Pons (tissue), 1 donor: Measurements from ENCODE around the gene CSAD.
"Not testable (repeated sequence)": the region's sequence is repeated elsewhere in the genome, so short reads cannot be mapped to it uniquely, and the experiment has no call there.

ENCODE experiments used
- DNase-seq: peaks from one replicate; pipeline ENCODE4 v3.0.0-alpha.2; 2016; ENCODE audit warnings: low spot score

The CSAD gene

DNA sequence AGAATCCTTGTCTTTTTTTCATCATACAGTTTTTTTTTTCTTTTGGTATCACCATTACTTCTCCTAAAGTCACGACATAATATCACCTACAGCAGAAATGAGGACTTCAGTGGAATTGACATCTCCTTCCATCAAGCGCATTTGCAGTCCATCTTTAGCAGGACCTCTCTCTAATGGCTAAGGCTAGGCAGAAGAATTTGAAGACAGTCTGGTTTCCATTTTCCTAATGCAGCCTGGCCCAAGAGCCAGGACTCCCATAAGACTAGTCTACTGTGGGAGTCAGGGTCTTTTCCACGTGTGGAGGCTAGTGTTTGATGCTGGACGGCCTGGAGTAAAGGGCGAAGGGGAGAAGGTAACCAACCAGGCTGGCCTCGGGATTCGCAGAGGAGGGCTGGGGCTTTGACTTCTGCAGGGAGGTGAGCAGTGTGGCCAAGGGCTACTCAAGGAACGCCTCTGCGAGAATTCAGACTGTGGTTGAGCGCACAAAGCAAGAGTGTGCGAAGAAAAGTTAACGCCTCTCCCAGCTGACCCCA is 972 bp downstream of the CSAD start:
- peak; percentile 47 for DNase-seq

DNA sequence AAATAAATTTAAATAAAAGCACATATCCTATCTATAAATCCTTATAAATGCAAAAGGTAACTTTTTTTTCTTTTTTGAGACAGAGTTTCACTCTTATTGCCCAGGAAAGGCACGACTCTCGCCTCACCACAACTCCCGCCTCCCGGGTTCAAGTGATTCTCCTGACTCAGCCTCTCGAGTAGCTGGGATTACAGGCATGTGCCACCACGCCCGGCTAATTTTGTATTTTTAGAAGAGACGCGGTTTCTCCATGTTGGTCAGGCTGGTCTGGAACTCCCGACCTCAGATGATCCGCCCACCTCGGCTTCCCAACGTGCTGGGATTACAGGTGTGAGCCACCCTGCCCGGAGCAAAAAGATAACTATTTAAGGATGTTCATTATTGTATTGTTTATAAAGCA is 1.9 kb downstream of the CSAD start:
- not testable (repeated sequence) for DNase-seq

- DNase-seq = not testable (repeated sequence)
These were observed 3.3 kb downstream of the CSAD start for GRCh38 chr12:53177447-53177846.

DNA sequence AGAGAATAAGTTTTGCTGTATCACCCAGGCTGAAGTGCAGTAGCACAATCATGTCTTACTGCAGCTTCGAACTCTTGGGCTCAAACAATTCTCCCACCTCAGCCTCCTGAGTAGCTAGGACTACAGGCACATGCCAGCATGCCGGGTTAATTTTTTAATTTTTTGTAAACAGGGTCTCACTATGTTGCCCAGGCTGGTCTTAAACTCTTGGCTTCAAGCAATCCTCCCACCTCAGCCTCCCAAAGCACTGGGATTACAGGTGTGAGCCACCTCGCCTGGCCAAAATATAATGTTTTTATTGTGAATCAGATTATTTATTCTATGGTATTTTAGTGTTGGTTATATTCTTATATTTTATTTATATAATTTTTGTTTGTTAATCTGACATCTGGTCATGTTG is 4.0 kb downstream of the CSAD start:
- no peak for DNase-seq

- no peak for DNase-seq
These were observed 5.7 kb downstream of the CSAD start for GRCh38 chr12:53174881-53175491.

DNA sequence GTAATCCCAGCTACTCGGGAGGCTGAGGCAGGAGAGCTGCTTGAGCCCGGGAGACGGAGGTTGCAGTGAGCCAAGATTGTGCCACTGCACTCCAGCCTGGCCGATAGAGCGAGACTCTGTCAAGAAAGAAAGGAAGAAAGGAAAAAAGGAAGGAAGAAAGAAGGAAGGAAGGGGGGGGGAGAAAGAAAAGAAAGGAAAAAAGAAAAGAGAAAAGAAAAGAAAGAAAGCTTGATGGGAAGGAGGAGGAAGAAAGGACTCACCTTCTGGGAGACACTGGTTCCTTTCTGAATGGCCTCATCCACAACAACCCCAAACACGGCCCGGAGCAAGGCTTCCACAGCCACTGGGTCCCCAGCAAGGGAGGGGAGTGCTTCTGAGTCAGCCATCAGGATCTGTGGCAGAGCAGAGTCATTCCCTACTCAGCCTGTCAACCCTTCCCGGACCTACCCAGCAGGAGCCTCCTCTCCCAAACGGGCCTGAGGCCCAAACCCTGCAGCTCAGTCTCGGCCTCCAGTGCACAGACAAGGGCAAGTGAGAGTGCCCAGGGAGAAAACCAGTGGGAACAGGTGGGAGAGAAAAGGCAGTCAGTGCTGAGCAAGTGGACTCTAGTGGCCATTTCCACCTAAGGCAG is 7.5 kb downstream of the CSAD start:
- no peak for DNase-seq

- no peak for DNase-seq
These were observed 8.4 kb downstream of the CSAD start for GRCh38 chr12:53172352-53172751.

DNA sequence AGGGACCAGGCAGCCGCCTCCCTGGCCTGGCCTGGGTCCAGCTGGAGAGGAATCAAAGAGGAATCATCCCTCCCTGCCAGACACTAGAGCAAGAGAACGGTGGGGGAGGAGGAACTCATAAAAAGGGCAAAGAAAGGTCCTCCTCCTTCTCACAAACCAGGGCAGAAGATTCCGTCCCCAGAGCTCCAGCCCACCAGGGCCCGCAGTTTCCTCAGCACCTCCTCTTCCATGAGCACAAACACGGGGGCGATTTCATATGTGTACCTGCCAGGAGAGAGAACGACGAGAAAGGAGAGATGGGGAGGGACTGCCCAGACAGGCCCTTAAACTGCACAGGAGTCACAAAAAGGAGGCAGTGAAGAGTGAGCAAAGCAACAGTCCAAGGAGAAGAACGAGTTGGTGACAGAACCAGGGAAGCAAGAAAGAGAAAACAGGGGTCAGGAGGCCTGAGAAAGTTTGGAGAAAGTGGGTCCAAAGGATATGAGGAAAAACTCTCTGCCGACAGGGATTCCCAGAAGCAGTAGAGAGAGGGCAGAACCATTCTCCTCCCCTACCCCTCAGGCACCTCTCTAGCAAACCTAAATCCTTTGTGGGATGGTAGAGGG is 8.9 kb downstream of the CSAD start:
- DNase-seq = no peak

- no peak for DNase-seq
These were observed 9.6 kb downstream of the CSAD start for GRCh38 chr12:53170876-53171724.

DNA sequence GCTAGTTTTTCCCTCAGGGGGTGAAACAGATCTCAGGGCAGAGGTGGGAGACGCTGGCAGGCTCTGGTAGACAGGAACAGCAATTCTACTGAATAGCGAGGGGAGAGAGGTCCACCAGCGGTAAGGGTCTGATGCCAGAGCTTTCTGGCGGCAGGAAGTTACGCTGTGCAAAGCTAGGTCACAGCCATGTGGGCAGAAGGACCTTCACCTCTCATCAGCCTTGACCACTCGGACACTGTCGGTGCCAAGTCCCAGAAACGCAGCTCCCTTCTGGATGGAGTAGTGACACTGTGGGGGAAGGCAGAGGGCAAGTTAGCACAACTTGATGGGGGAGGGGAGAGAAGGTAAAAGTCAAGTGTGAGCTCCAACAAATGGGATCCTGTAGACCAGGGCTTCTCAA is 10.5 kb downstream of the CSAD start:
- DNase-seq = no peak

GRCh38 chr12:53169644-53170043 is 11.1 kb downstream of the CSAD start:
- DNase-seq = no peak

- DNase-seq = no peak
These were observed 13.9 kb downstream of the CSAD start for GRCh38 chr12:53166837-53167236.

DNA sequence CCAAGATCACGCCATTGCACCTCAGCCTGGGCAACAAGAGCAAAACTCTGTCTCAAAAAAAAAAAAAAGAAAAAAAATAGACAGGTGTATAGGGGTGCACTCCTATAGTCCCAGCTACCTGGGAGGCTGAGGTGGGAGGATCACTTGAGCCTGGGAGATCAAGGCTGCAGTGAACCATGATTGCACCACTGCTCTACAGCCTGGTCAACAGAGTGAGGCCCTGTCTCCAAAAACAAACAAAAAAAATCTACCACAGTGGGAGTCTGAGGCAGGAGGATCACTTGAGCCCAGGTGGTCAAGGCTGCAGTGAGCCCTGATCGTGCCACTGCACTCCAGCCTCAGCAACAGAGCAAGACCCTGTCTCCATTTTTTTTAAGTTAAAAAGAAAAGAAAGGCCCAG is 17.7 kb downstream of the CSAD start:
- DNase-seq = not testable (repeated sequence)

GRCh38 chr12:53161119-53161911 is 19.4 kb downstream of the CSAD start:
- no peak for DNase-seq

GRCh38 chr12:53160673-53161072 is 20.1 kb downstream of the CSAD start:
- DNase-seq = no peak

GRCh38 chr12:53160000-53160399 is 20.7 kb downstream of the CSAD start:
- no peak for DNase-seq

- peak; percentile 75 for DNase-seq
These were observed 21.4 kb downstream of the CSAD start for GRCh38 chr12:53159195-53159839.

GRCh38 chr12:53152390-53152789 is 28.3 kb downstream of the CSAD start:
- DNase-seq = no peak

- no peak for DNase-seq
These were observed 29.7 kb downstream of the CSAD start for GRCh38 chr12:53151039-53151438.

- DNase-seq = no peak
These were observed 33.1 kb downstream of the CSAD start for GRCh38 chr12:53147653-53148052.

DNA sequence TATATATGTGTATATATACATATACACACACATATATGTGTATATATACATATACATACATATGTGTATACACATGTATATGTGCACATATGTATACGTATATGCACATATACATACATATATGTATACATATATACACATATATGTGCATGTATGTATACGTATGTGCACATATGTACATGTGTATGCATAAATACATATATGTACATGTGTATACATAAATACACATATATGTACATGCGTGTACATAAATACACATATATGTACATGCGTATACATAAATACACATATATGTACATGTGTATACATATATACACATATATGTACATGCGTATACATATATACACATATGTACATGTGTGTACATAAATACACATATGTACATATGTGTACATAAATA is 33.5 kb downstream of the CSAD start:
- DNase-seq = no peak
